SK-N-SH (cell line): Measurements from ENCODE around the gene AFF3. TPM values are rescaled to one million over a fixed set of nuclear protein-coding genes. Genes with fewer than 3 reads are reported as not detected.

Experiments used
- CTCF ChIA-PET: fragments of 300-600, 350-600 bp; formaldehyde crosslinking; extraction: SDS; loops from one replicate; lab custom pipeline; 2021; lab: Yijun Ruan, JAX
- POLR2A ChIA-PET: fragments of 350-600 bp; sonication (Branson Sonifier 250); formaldehyde crosslinking; extraction: SDS; loops from one replicate; lab custom pipeline; 2020; ENCODE audit warnings: antibody characterized with exemption, inconsistent platforms; lab: Yijun Ruan, JAX
- DNase-seq: peaks from one replicate; pipeline ENCODE4 v3.0.0; 2012
- H2AFZ ChIP-seq: fragments of 200-600 bp; sonication (generic); 2 replicates; pipeline ENCODE4 v1.8.1; 2016; ENCODE audit warnings: antibody characterized with exemption, mild to moderate bottlenecking, low read depth
- H3F3A ChIP-seq: fragments of 200-600 bp; sonication (generic); replicated peaks from 2 replicates; pipeline ENCODE3; 2016; ENCODE audit warnings: antibody characterized with exemption, mild to moderate bottlenecking; ENCODE audit not compliant: insufficient read depth
- H3K27ac ChIP-seq, 2 experiments: fragments of 200-500 bp in 1 of 2; fragments of 200-600 bp in 1 of 2; sonication (Bioruptor generic) in 1 of 2; sonication (generic), shearing (Covaris generic) in 1 of 2; 2 replicates each; pipeline versions ENCODE4 v1.5.1 to v1.6.1; 2014 to 2016; ENCODE audit warnings: low read depth in 2 of 2, inconsistent platforms in 1 of 2, low read length in 1 of 2, mild to moderate bottlenecking in 1 of 2, mixed read lengths in 1 of 2
- H3K27me3 ChIP-seq: fragments of 200-600 bp; sonication (generic), shearing (Covaris generic); 2 replicates; pipeline ENCODE4 v1.6.1; 2016; ENCODE audit warnings: mixed run types; ENCODE audit not compliant: insufficient read depth
- H3K36me3 ChIP-seq, 2 experiments: fragments of 200-500 bp in 1 of 2; fragments of 200-600 bp in 1 of 2; sonication (Bioruptor generic) in 1 of 2; sonication (generic) in 1 of 2; replicated peaks in 1 of 2; 2 replicates each; pipeline versions ENCODE3 to v1.5.1; 2014 to 2016; ENCODE audit warnings: low read length in 1 of 2, mild to moderate bottlenecking in 1 of 2; ENCODE audit not compliant: insufficient read depth in 2 of 2, control insufficient read depth in 1 of 2
- H3K4me1 ChIP-seq, 2 experiments: fragments of 200-500 bp in 1 of 2; fragments of 200-600 bp in 1 of 2; sonication (Bioruptor generic) in 1 of 2; sonication (generic), shearing (Covaris generic) in 1 of 2; 2 replicates each; pipeline versions ENCODE4 v1.5.1 to v1.6.1; 2014 to 2016; ENCODE audit warnings: low read depth in 1 of 2, low read length in 1 of 2, mixed run types in 1 of 2; ENCODE audit not compliant: insufficient read depth in 2 of 2, control insufficient read depth in 1 of 2
- H3K4me2 ChIP-seq: fragments of 200-600 bp; sonication (generic), shearing (Covaris generic); 2 replicates; pipeline ENCODE4 v1.6.1; 2017; ENCODE audit warnings: mixed run types
- H3K4me3 ChIP-seq, 2 experiments: fragments of 200-500 bp in 1 of 2; fragments of 200-600 bp in 1 of 2; sonication (Bioruptor generic) in 1 of 2; sonication (generic), shearing (Covaris generic) in 1 of 2; 2 replicates each; pipeline versions ENCODE4 v1.5.1 to v1.8.1; 2014 to 2016; ENCODE audit warnings: low read depth in 2 of 2, inconsistent platforms in 1 of 2, low read length in 1 of 2, mild to moderate bottlenecking in 1 of 2, mixed read lengths in 1 of 2, moderate library complexity in 1 of 2
- H3K79me2 ChIP-seq: fragments of 200-600 bp; sonication (generic); 2 replicates; pipeline ENCODE4 v1.8.1; 2017; ENCODE audit warnings: mild to moderate bottlenecking; ENCODE audit not compliant: insufficient read depth
- H3K9ac ChIP-seq: fragments of 200-600 bp; sonication (generic); 2 replicates; pipeline ENCODE4 v1.6.1; 2017; ENCODE audit warnings: mixed run types
- H3K9me2 ChIP-seq: fragments of 200-600 bp; sonication (generic); 2 replicates; pipeline ENCODE4 v1.6.1; 2017; ENCODE audit warnings: mixed run types
- H3K9me3 ChIP-seq: fragments of 200-600 bp; sonication (generic); 2 replicates; pipeline ENCODE4 v1.6.1; 2017; ENCODE audit warnings: mixed run types, mild to moderate bottlenecking, moderate library complexity
- H4K20me1 ChIP-seq: fragments of 200-600 bp; sonication (generic); 2 replicates; pipeline ENCODE4 v1.6.1; 2017; ENCODE audit warnings: mild to moderate bottlenecking, mixed run types; ENCODE audit not compliant: insufficient read depth
- ELF1 ChIP-seq: IDR thresholded peaks from 2 replicates; pipeline ENCODE4 v1.4.0; 2012
- EP300 ChIP-seq, 2 experiments: IDR thresholded peaks; 2 replicates each; pipeline versions ENCODE4 v1.4.0 to v1.6.1; 2012; ENCODE audit warnings: borderline replicate concordance in 1 of 2, low read depth in 1 of 2, low read length in 1 of 2
- EZH2phosphoT487 ChIP-seq: fragments of 200-600 bp; sonication (generic); IDR thresholded peaks from 2 replicates; pipeline ENCODE4 v1.6.1; 2017; ENCODE audit warnings: low read depth, mixed run types, mild to moderate bottlenecking, antibody characterized with exemption, moderate library complexity, borderline replicate concordance
- FOSL2 ChIP-seq: IDR thresholded peaks from 2 replicates; pipeline ENCODE4 v1.4.0; 2012; ENCODE audit warnings: low read depth, mild to moderate bottlenecking, moderate library complexity, borderline replicate concordance
- FOXJ3 ChIP-seq: sonication (generic); formaldehyde crosslinking; IDR thresholded peaks from 2 replicates; pipeline ENCODE4 v1.5.1; 2020; ENCODE audit warnings: mild to moderate bottlenecking, missing genetic modification reagents
- FOXM1 ChIP-seq: IDR thresholded peaks from 2 replicates; pipeline ENCODE4 v1.4.0; 2012; ENCODE audit warnings: low read depth, mild to moderate bottlenecking
- GABPA ChIP-seq: IDR thresholded peaks from 2 replicates; pipeline ENCODE4 v1.4.0; 2012; ENCODE audit warnings: low read depth, mild to moderate bottlenecking
- JUND ChIP-seq: IDR thresholded peaks from 2 replicates; pipeline ENCODE4 v1.4.0; 2012
- MAX ChIP-seq: IDR thresholded peaks from 2 replicates; pipeline ENCODE4 v1.4.0; 2012; ENCODE audit warnings: low read depth
- MXI1 ChIP-seq: IDR thresholded peaks from 2 replicates; pipeline ENCODE4 v1.6.1; 2012; ENCODE audit warnings: mild to moderate bottlenecking, low read depth, low read length, improper control_type of control experiment
- NRF1 ChIP-seq: IDR thresholded peaks from 2 replicates; pipeline ENCODE4 v1.6.1; 2012; ENCODE audit warnings: low read depth, mild to moderate bottlenecking, low read length
- RAD21 ChIP-seq: IDR thresholded peaks from 2 replicates; pipeline ENCODE4 v1.6.1; 2012; ENCODE audit warnings: mild to moderate bottlenecking, low read length
- RFX5 ChIP-seq: IDR thresholded peaks from 2 replicates; pipeline ENCODE4 v1.6.1; 2012; ENCODE audit warnings: mild to moderate bottlenecking, improper control_type of control experiment, low read length
- SIN3A ChIP-seq: IDR thresholded peaks from 2 replicates; pipeline ENCODE4 v1.6.1; 2012; ENCODE audit warnings: low read depth, mild to moderate bottlenecking, low read length, moderate library complexity, borderline replicate concordance
- TAF1 ChIP-seq: IDR thresholded peaks from 2 replicates; pipeline ENCODE4 v1.6.1; 2012; ENCODE audit warnings: low read depth, mild to moderate bottlenecking, low read length, moderate library complexity, borderline replicate concordance
- TEAD4 ChIP-seq: IDR thresholded peaks from 2 replicates; pipeline ENCODE4 v1.4.0; 2012; ENCODE audit warnings: mild to moderate bottlenecking, borderline replicate concordance; ENCODE audit not compliant: insufficient read depth
- YY1 ChIP-seq: IDR thresholded peaks from 2 replicates; pipeline ENCODE4 v1.4.0; 2012; ENCODE audit warnings: low read depth, mild to moderate bottlenecking
- WGBS: methylation state at CpG from one replicate; pipeline ENCODE4 v1.1.6; 2017; ENCODE audit warnings: low lambda C conversion rate; 5-methylcytosine and 5-hydroxymethylcytosine counted together
- polyA plus RNA-seq, 3 experiments: library from polyadenylated mRNA; depleted of rRNA; stranded (reverse); fragments of >200 nt; gene quantifications; 2 replicates each; pipeline ENCODE4 v1.2.3, GENCODE V29; 2012
- TF ChIP-seq, protein P1 (sequence below): fragments of 200-600 bp; sonication (generic); IDR thresholded peaks from 2 replicates; pipeline ENCODE4 v1.6.1; 2017; ENCODE audit warnings: antibody characterized with exemption, mild to moderate bottlenecking, moderate library complexity
- TF ChIP-seq, protein P2 (sequence below): IDR thresholded peaks from 2 replicates; pipeline ENCODE4; 2012

AFF3 gene
- polyA plus RNA-seq, 1 of the 3 experiments (the other 2 are of a cell fraction) = 0.36 TPM

GRCh38 chr2:99753505-99753904 is 388.9 kb downstream of the AFF3 start:
- Histone ChIP-seq H4K20me1 (no peaks in the 10 kb centered on the region), H3K9me2 (no peaks in the 10 kb centered on the region), H2AFZ (no peak overlapping the region), H3K27ac (no peak overlapping the region), H3K9me3 (no peaks in the 10 kb centered on the region), H3K36me3 (no peaks in the 10 kb centered on the region), H3K9ac (no peak overlapping the region), H3K27me3 (no peaks in the 10 kb centered on the region), H3K79me2 (no peaks in the 10 kb centered on the region), H3K4me3 (no peak overlapping the region), H3F3A (no peaks in the 10 kb centered on the region), H3K4me1 (no peaks in the 10 kb centered on the region), H3K4me2 (no peak overlapping the region)
- ChIA-PET CTCF (no interaction called here), POLR2A (no interaction called here)
- WGBS = 52% methylated on average over 8 of the region's 8 CpGs
- TF ChIP-seq TAF1 (no peak), FOXJ3 (no peak), RFX5 (no peak), ELF1 (no peak), MXI1 (no peak), TEAD4 (no peak), MAX (no peak), NRF1 (no peak), EZH2phosphoT487 (no peak), RAD21 (no peak), SIN3A (no peak), FOSL2 (no peak), YY1 (no peak), GABPA (no peak), EP300 (IDR thresholded peaks at IDR 0.05; ENCODE audit: borderline replicate concordance in 1 of 2, low read depth in 1 of 2, low read length in 1 of 2) (no peak), JUND (no peak), FOXM1 (no peak)
- TF ChIP-seq, protein P1, sequence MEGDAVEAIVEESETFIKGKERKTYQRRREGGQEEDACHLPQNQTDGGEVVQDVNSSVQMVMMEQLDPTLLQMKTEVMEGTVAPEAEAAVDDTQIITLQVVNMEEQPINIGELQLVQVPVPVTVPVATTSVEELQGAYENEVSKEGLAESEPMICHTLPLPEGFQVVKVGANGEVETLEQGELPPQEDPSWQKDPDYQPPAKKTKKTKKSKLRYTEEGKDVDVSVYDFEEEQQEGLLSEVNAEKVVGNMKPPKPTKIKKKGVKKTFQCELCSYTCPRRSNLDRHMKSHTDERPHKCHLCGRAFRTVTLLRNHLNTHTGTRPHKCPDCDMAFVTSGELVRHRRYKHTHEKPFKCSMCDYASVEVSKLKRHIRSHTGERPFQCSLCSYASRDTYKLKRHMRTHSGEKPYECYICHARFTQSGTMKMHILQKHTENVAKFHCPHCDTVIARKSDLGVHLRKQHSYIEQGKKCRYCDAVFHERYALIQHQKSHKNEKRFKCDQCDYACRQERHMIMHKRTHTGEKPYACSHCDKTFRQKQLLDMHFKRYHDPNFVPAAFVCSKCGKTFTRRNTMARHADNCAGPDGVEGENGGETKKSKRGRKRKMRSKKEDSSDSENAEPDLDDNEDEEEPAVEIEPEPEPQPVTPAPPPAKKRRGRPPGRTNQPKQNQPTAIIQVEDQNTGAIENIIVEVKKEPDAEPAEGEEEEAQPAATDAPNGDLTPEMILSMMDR = no peak
- TF ChIP-seq, protein P2, sequence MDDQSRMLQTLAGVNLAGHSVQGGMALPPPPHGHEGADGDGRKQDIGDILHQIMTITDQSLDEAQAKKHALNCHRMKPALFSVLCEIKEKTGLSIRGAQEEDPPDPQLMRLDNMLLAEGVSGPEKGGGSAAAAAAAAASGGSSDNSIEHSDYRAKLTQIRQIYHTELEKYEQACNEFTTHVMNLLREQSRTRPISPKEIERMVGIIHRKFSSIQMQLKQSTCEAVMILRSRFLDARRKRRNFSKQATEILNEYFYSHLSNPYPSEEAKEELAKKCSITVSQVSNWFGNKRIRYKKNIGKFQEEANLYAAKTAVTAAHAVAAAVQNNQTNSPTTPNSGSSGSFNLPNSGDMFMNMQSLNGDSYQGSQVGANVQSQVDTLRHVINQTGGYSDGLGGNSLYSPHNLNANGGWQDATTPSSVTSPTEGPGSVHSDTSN = no peak
- DNase-seq = no peak
